Chondrocyte (in vitro differentiated cells): ENCODE measurements around the gene KIRREL3. TPM values are rescaled to one million over a fixed set of nuclear protein-coding genes. Genes with fewer than 3 reads are reported as not detected.

Experiments used
- DNase-seq: peaks from one replicate; pipeline ENCODE4 v3.0.0; 2021; ENCODE audit warnings: mixed read lengths, low spot score
- H3K27ac Mint-ChIP-seq: one replicate; pipeline ENCODE4 v1.8.0; 2021; ENCODE audit warnings: mild to moderate bottlenecking, moderate library complexity, mixed read lengths; ENCODE audit not compliant: unreplicated experiment
- H3K27me3 Mint-ChIP-seq: 2 replicates; pipeline ENCODE4 v1.8.0; 2021; ENCODE audit warnings: low read depth, mixed read lengths
- H3K36me3 Mint-ChIP-seq: 2 replicates; pipeline ENCODE4 v1.8.0; 2021; ENCODE audit warnings: low read depth, mixed read lengths
- H3K4me1 Mint-ChIP-seq: 2 replicates; pipeline ENCODE4 v1.8.0; 2021; ENCODE audit warnings: low read depth, mild to moderate bottlenecking, mixed read lengths
- H3K4me3 Mint-ChIP-seq: one replicate; pipeline ENCODE4 v1.8.0; 2021; ENCODE audit warnings: mild to moderate bottlenecking, moderate library complexity, mixed read lengths; ENCODE audit not compliant: unreplicated experiment
- H3K9me3 Mint-ChIP-seq: 2 replicates; pipeline ENCODE4 v1.8.0; 2021; ENCODE audit warnings: low read depth, mixed read lengths
- total RNA-seq: library from RNA; stranded (reverse); gene quantifications from 3 replicates; pipeline ENCODE4 v1.2.1, GENCODE V29; 2021
- TF ChIP-seq, protein P1 (sequence below): fragments of 200-600 bp; sonication (generic); IDR thresholded peaks from 2 replicates; pipeline ENCODE4 v1.5.0; 2021; ENCODE audit warnings: antibody characterized with exemption, mild to moderate bottlenecking, moderate library complexity

KIRREL3 gene
- total RNA-seq, 1 donor from 2014 or later: 1.2 TPM

DNA sequence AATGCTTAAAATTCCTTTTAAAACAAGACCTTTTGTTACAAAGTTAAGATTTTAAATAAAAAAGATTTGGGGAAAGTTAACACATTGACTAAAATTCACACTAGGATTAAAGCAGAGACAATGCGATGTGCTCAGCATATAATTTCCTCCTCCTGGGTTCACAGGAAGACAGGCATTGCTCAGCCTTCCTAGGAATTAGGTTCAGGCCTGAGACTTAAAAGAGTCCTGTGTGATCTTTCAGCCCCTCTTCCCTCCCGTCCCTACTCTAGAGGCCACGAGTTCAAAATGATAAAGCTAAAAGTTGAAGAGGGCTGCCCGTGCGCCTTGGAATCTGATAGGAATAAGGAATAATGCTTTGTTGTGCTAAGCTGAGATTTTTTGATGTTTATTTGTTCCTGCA is 218.6 kb downstream of the KIRREL3 start:
- H3K9me3 Mint-ChIP-seq: no peaks in the 10 kb centered on the region
- H3K27me3 Mint-ChIP-seq: peaks cover 8% of the 10 kb centered on the region
- no peak overlapping the region for H3K27ac Mint-ChIP-seq
- TF ChIP-seq, protein P1, sequence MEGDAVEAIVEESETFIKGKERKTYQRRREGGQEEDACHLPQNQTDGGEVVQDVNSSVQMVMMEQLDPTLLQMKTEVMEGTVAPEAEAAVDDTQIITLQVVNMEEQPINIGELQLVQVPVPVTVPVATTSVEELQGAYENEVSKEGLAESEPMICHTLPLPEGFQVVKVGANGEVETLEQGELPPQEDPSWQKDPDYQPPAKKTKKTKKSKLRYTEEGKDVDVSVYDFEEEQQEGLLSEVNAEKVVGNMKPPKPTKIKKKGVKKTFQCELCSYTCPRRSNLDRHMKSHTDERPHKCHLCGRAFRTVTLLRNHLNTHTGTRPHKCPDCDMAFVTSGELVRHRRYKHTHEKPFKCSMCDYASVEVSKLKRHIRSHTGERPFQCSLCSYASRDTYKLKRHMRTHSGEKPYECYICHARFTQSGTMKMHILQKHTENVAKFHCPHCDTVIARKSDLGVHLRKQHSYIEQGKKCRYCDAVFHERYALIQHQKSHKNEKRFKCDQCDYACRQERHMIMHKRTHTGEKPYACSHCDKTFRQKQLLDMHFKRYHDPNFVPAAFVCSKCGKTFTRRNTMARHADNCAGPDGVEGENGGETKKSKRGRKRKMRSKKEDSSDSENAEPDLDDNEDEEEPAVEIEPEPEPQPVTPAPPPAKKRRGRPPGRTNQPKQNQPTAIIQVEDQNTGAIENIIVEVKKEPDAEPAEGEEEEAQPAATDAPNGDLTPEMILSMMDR: no peak
- DNase-seq: no peak
- no peak overlapping the region for H3K4me3 Mint-ChIP-seq
- no peaks in the 10 kb centered on the region for H3K4me1 Mint-ChIP-seq
- H3K36me3 Mint-ChIP-seq: no peaks in the 10 kb centered on the region

DNA sequence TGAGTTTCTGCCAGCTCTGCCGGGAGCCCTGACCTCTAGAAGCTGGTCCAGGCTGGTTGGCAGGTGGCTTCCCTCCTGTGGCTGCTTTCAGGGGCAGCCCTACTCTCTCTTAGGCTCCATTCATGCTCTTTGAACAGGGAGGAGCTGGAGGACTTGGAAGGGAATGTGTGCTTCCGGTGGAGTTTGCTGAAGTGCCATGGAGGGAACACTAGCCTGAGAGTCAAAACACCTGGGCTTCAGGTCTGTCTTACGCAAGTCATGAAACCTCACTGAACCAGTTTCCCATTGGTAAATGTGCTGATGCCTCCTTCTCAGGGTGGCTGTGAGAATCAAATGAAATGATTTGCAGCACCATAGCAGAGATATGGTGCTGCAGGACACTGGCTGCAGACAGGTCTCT is 224.5 kb downstream of the KIRREL3 start:
- no peak overlapping the region for H3K27ac Mint-ChIP-seq
- no peaks in the 10 kb centered on the region for H3K9me3 Mint-ChIP-seq
- no peak for DNase-seq
- H3K27me3 Mint-ChIP-seq: peaks cover 8% of the 10 kb centered on the region
- no peaks in the 10 kb centered on the region for H3K4me1 Mint-ChIP-seq
- no peaks in the 10 kb centered on the region for H3K36me3 Mint-ChIP-seq
- H3K4me3 Mint-ChIP-seq: no peak overlapping the region
- TF ChIP-seq, protein P1: no peak

DNA sequence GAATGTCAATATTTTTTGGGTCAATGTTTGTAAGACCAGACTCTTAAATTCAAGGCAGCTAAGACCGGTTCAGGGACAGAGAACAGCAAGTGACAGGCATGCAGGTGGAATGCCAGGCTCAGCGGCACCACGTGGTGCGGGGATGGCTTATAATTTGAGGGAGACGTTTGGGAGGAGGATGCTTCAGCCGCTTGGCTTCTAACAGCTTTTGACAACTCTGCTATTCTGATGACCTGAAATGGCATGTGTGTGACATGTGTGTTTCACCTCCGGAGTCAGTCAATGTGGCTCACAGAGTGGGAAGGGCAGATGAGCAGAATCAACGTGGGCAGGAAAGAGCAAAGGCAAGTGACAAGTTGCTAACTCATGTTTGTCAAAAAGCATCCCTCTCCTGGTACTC is 228.3 kb downstream of the KIRREL3 start:
- Mint-ChIP-seq H3K4me3 (no peak overlapping the region), H3K4me1 (no peaks in the 10 kb centered on the region), H3K27me3 (no peaks in the 10 kb centered on the region), H3K27ac (no peak overlapping the region), H3K9me3 (peaks cover 3% of the 10 kb centered on the region), H3K36me3 (no peaks in the 10 kb centered on the region)
- no peak for DNase-seq
- TF ChIP-seq, protein P1: no peak

DNA sequence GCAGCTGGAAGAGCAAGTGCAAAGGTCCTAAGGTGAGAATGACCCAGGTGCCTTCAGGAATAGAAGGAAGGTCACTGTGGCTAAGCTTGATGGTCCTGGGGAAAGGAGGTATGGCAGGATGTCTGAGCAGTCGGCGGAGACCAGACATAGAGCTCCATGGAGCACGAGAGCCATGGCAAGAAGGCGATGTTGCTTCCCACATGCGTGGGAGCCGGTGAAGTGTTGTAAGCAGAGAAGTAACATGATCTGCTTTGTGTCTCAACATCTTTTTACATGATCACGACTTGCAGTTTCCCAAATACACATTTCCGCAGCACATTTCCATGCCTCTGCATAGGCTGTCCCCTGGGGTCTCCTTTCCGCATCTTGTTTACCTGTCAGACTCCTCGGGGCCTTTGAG is 231.9 kb downstream of the KIRREL3 start:
- Mint-ChIP-seq H3K36me3 (no peaks in the 10 kb centered on the region), H3K4me3 (no peak overlapping the region), H3K4me1 (no peaks in the 10 kb centered on the region), H3K27ac (no peak overlapping the region), H3K27me3 (no peaks in the 10 kb centered on the region), H3K9me3 (peaks cover 3% of the 10 kb centered on the region)
- TF ChIP-seq, protein P1: no peak
- DNase-seq: no peak

DNA sequence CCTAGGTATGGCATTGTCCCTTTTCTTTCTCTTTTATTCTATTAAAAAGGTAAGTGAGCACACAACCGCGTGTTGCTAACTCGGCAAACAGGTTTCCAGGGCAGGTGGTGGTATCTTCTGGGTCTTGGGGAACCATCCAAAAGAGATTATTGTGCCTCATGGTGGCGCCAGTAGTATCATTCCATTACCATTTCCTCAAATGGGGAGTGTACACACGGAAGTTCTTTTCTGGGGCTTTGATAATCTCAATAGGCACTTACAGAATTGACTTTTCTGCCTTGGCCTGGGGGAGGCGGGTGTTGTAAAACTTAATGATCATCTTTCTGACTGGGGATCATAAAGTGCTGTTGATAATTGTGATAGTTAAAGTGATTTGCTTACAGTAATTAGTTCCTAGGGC is 234.1 kb downstream of the KIRREL3 start:
- no peaks in the 10 kb centered on the region for H3K27me3 Mint-ChIP-seq
- no peaks in the 10 kb centered on the region for H3K36me3 Mint-ChIP-seq
- H3K4me3 Mint-ChIP-seq: no peak overlapping the region
- TF ChIP-seq, protein P1: no peak
- H3K4me1 Mint-ChIP-seq: no peaks in the 10 kb centered on the region
- H3K27ac Mint-ChIP-seq: no peak overlapping the region
- peaks cover 3% of the 10 kb centered on the region for H3K9me3 Mint-ChIP-seq
- DNase-seq: no peak
